ENCODE results near the gene ACTL6B.

ACTL6B gene

DNA sequence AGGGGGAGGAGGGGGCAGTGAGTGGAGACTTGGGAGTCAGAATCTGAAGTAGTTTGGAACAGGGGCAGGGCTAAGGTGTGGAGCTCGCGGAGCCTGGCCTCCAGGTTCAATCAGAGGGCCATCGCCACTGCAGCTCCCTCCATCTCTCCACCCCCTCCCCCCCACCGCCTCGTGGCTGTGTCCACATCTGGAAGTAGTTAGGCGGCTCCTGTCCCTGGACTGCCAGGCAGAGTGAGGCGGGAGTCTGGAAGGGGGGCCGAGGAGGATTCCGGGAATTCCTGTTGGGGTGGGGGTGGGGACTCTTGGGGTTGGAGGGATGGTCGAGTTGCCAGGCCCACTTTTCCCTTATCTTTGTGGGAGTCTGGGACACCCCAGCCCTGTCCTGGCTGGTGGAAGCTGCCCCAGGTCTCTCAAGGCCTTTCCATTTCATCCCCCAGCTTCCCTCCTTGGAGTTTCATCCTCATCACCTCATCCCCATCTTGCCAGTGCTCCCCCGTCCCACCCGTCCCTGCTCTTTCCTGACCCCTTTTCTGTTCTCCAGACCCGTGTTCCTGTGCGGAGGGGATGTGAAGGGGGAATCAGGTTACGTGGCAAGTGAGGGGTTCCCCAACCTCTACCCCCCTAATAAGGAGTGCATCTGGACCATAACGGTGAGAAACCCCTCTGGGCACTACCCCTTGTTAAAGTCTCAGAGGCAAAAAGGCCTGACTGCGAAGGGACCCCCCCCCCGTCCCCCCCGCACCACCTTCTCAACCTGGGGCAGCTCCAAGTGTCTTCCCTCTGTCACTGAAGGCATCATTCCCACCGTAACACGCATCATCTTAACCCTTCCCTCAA is 53.1 kb downstream of the ACTL6B start:
- in situ Hi-C loops (cut with MboI; ENCODE audit: low sequenced_read_pairs) = no loop called here

GRCh38 chr7:100600730-100601038 is 55.6 kb downstream of the ACTL6B start:
- in situ Hi-C loops (cut with MboI; ENCODE audit: low sequenced_read_pairs) = no loop called here

DNA sequence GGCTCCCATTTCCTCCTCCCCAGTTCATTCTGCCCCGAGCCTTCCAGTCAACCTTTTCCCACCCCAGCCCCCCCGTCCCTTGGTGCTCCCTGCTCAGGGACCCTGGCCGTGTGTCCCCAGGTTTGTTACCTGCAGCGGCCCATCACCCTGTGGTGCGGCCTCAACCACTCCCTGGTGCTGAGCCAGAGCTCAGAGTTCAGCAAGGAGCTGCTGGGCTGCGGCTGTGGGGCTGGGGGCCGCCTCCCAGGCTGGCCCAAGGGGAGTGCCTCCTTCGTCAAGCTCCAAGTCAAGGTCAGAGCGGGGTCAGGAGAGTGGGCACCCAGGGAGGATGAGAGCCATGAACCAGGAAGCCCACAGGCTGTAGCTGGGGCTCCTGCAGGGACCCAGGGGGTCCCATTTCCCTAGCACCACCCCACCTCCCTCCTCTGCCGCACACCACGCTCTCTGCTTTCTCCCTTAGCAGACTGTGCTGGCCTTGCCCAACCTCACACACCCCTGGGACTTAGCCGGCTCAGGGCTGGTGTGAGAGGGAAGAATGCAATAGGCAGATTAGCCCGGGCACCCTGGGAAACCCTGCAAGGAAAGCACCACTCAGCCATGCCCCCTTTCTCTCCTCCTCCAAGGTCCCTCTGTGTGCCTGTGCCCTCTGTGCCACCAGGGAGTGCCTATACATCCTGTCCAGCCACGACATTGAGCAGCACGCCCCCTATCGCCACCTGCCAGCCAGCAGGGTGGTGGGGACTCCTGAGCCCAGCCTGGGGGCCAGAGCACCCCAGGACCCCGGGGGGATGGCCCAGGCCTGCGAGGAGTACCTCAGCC is 56.1 kb downstream of the ACTL6B start:
- in situ Hi-C loops (cut with MboI; ENCODE audit: low sequenced_read_pairs) = no loop called here

DNA sequence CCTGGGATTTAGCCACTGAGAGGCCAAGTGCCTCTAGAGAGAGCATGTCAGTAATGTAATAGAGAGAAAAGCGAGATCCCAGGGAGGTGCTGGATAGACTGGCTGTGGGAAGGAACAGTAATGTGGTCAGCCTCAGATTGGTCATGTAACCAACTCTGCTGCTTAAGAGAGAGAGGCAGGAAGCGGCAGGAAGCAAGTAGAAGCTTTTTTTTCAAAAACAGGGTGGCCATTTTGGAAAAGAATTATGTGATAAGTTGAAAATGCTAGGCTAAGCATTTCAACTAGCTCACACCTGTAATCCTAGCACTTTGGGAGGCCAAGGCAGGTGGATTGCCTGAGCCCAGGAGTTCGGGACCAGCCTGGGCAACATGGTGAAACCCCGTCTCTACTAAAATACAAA is 57.8 kb downstream of the ACTL6B start:
- in situ Hi-C loops (cut with MboI; ENCODE audit: low sequenced_read_pairs) = no loop called here

DNA sequence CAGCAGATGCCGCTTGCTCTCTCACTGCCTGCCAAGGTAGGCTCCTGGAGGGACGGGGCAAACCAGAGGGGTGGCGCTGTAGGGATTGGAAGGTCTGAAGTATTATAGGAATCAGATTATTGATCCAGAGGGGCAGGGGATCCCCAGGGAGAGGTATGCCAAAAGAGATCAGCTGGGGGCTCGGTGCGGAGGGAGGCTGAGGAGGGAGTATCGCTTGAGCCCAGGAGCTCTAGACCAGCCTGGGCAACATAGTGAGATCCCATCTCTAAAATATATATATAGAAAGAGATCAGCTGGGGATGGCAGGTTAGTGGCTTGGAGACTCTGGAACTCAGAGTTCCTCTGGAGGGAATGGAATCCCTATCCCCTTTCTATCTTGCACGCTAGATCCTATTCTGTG is 61.1 kb downstream of the ACTL6B start:
- in situ Hi-C loops (cut with MboI; ENCODE audit: low sequenced_read_pairs) = no loop called here
